GM23338 (cell line): ENCODE results near the gene CNOT8. TPM values are rescaled to one million over a fixed set of nuclear protein-coding genes. Genes with fewer than 3 reads are reported as not detected.

Experiments
- ATAC-seq: fragments of 200-7000 bp; cut with Tn5 transposase; 3 replicates; pipeline ENCODE4 v1.9.1; 2020
- DNase-seq: peaks from one replicate; pipeline ENCODE4 v3.0.0-alpha.2; 2015; ENCODE audit warnings: low spot score
- H2AFZ ChIP-seq: fragments of 200-600 bp; sonication (generic); 2 replicates; pipeline ENCODE4 v1.8.0; 2016; ENCODE audit warnings: antibody characterized with exemption, mild to moderate bottlenecking, moderate library complexity
- H3F3A ChIP-seq: fragments of 200-600 bp; sonication (generic); replicated peaks from 2 replicates; pipeline ENCODE4 v1.8.0; 2017; ENCODE audit warnings: antibody characterized with exemption, mixed run types, low read depth
- H3K27ac ChIP-seq: fragments of 200-600 bp; sonication (generic); 2 replicates; pipeline ENCODE4 v1.6.1; 2016; ENCODE audit warnings: low read depth
- H3K27me3 ChIP-seq: fragments of 200-600 bp; sonication (generic); 2 replicates; pipeline ENCODE4 v1.8.0; 2016; ENCODE audit warnings: mild to moderate bottlenecking, mixed run types, moderate library complexity; ENCODE audit not compliant: insufficient read depth
- H3K36me3 ChIP-seq: fragments of 200-600 bp; sonication (generic); 2 replicates; pipeline ENCODE4 v1.8.0; 2016; ENCODE audit warnings: mild to moderate bottlenecking; ENCODE audit not compliant: insufficient read depth
- H3K4me1 ChIP-seq: fragments of 200-600 bp; sonication (generic); 2 replicates; pipeline ENCODE4 v1.8.0; 2016; ENCODE audit warnings: mild to moderate bottlenecking, moderate library complexity; ENCODE audit not compliant: insufficient read depth
- H3K4me2 ChIP-seq: fragments of 200-600 bp; sonication (generic); 2 replicates; pipeline ENCODE4 v1.7.1; 2017; ENCODE audit warnings: mixed run types
- H3K4me3 ChIP-seq: fragments of 200-600 bp; sonication (generic); 2 replicates; pipeline ENCODE4 v1.6.1; 2016; ENCODE audit warnings: mixed run types
- H3K79me2 ChIP-seq: fragments of 200-600 bp; sonication (generic); replicated peaks from 2 replicates; pipeline ENCODE4 v1.8.0; 2017; ENCODE audit warnings: mild to moderate bottlenecking; ENCODE audit not compliant: insufficient read depth
- H3K9me2 ChIP-seq: fragments of 200-600 bp; sonication (generic); 2 replicates; pipeline ENCODE4 v1.8.0; 2017; ENCODE audit not compliant: insufficient read depth
- H4K20me1 ChIP-seq: fragments of 200-600 bp; sonication (generic); replicated peaks from 2 replicates; pipeline ENCODE4 v1.8.0; 2017; ENCODE audit warnings: mild to moderate bottlenecking; ENCODE audit not compliant: insufficient read depth
- H3K27ac Mint-ChIP-seq: 2 replicates; pipeline ENCODE4 v1.8.0; 2020; ENCODE audit warnings: inconsistent platforms, mild to moderate bottlenecking, moderate library complexity, mixed read lengths
- H3K27me3 Mint-ChIP-seq: 3 replicates; pipeline ENCODE4 v1.8.0; 2022; ENCODE audit warnings: low read depth, mild to moderate bottlenecking, moderate library complexity, mixed read lengths, inconsistent platforms; ENCODE audit not compliant: insufficient read depth, poor library complexity
- H3K36me3 Mint-ChIP-seq: 3 replicates; pipeline ENCODE4 v1.8.0; 2021; ENCODE audit warnings: low read depth, mild to moderate bottlenecking, inconsistent platforms, moderate library complexity, mixed read lengths
- H3K4me1 Mint-ChIP-seq: 3 replicates; pipeline ENCODE4 v1.8.0; 2020; ENCODE audit warnings: mild to moderate bottlenecking, inconsistent platforms, mixed read lengths
- H3K4me3 Mint-ChIP-seq: 3 replicates; pipeline ENCODE4 v1.8.0; 2021; ENCODE audit warnings: moderate library complexity, mild to moderate bottlenecking, inconsistent platforms, mixed read lengths
- H3K9me3 Mint-ChIP-seq: 3 replicates; pipeline ENCODE4 v1.8.0; 2020; ENCODE audit warnings: moderate library complexity, mild to moderate bottlenecking, inconsistent platforms, mixed read lengths
- CREB1 ChIP-seq: fragments of 250-450 bp; sonication (Bioruptor Pico); IDR thresholded peaks from 2 replicates; pipeline ENCODE4 v1.5.0; 2020; ENCODE audit warnings: low read depth, mild to moderate bottlenecking, moderate library complexity
- CTCF ChIP-seq, 2 experiments: fragments of 200-600 bp in 1 of 2; sonication (generic) in 1 of 2; conservative IDR thresholded peaks; 2 replicates each; pipeline versions ENCODE4 v1.5.1 to v1.6.1; 2016 to 2017; ENCODE audit warnings: antibody characterized with exemption in 2 of 2, low read depth in 2 of 2, mild to moderate bottlenecking in 2 of 2, moderate library complexity in 1 of 2
- ETS1 ChIP-seq: IDR thresholded peaks from 2 replicates; pipeline ENCODE4 v1.6.1; 2016; ENCODE audit warnings: antibody characterized with exemption
- EZH2 ChIP-seq: fragments of 200-600 bp; sonication (generic); IDR thresholded peaks from one replicate; pipeline ENCODE4 v1.8.0; 2017; ENCODE audit warnings: antibody characterized with exemption, mild to moderate bottlenecking, low read depth; ENCODE audit not compliant: unreplicated experiment
- EZH2phosphoT487 ChIP-seq: fragments of 200-600 bp; sonication (generic); IDR thresholded peaks from one replicate; pipeline ENCODE4 v1.8.1; 2018; ENCODE audit warnings: antibody characterized with exemption; ENCODE audit not compliant: unreplicated experiment
- JUNB ChIP-seq: IDR thresholded peaks from one replicate; pipeline ENCODE4 v1.6.1; 2016; ENCODE audit warnings: antibody characterized with exemption; ENCODE audit not compliant: unreplicated experiment
- NANOG ChIP-seq: IDR thresholded peaks from 2 replicates; pipeline ENCODE4 v1.6.1; 2016; ENCODE audit warnings: antibody characterized with exemption, borderline replicate concordance
- POLR2AphosphoS5 ChIP-seq: IDR thresholded peaks from 2 replicates; pipeline ENCODE4 v1.6.1; 2016; ENCODE audit warnings: antibody characterized with exemption, low read depth
- REST ChIP-seq: IDR thresholded peaks from one replicate; pipeline ENCODE4 v1.6.1; 2018; ENCODE audit warnings: antibody characterized with exemption; ENCODE audit not compliant: unreplicated experiment
- STAT1 ChIP-seq: IDR thresholded peaks from one replicate; pipeline ENCODE4 v1.6.1; 2016; ENCODE audit warnings: antibody characterized with exemption; ENCODE audit not compliant: unreplicated experiment
- ZNF114 ChIP-seq: fragments of 250-450 bp; sonication (Bioruptor Pico); IDR thresholded peaks from 2 replicates; pipeline ENCODE4 v1.5.0; 2020; ENCODE audit warnings: mild to moderate bottlenecking, moderate library complexity
- ZNF331 ChIP-seq: fragments of 250-450 bp; sonication (Bioruptor Pico); IDR thresholded peaks from 2 replicates; pipeline ENCODE4 v1.5.0; 2020; ENCODE audit warnings: low read depth, mild to moderate bottlenecking, moderate library complexity
- ZNF462 ChIP-seq: fragments of 250-450 bp; sonication (Bioruptor Pico); IDR thresholded peaks from 2 replicates; pipeline ENCODE4 v1.5.0; 2020; ENCODE audit warnings: mild to moderate bottlenecking, moderate library complexity
- polyA plus RNA-seq: library from polyadenylated mRNA; unstranded; fragments of >200 nt; fragmentation: Nextera tagmentation; extraction: Ambion mirVana; gene quantifications from 2 replicates; pipeline ENCODE4 v1.2.1, GENCODE V29; 2016
- total RNA-seq: library from RNA; depleted of rRNA; stranded (reverse); fragments of >200 nt; shearing (Covaris generic); gene quantifications from 2 replicates; pipeline ENCODE4 v1.2.3, GENCODE V29; 2014

Gene CNOT8
- total and polyA plus RNA-seq, 2 experiments from 2014 or later = 31.2 to 77.7 TPM

- H3K27me3 Mint-ChIP-seq = peaks cover 2% of the 10 kb centered on the region
- Histone ChIP-seq H3K79me2 (no peaks in the 10 kb centered on the region), H3K36me3 (peaks cover 3% of the 10 kb centered on the region; the same call in 1 of the 2 replicates), H3F3A (peaks cover 7% of the 10 kb centered on the region; the same call in 1 of the 2 replicates), H3K27me3 (no peaks in the 10 kb centered on the region), H3K4me3 (no peak overlapping the region), H3K4me2 (no peak overlapping the region), H3K9me2 (no peaks in the 10 kb centered on the region), H3K27ac (no peak overlapping the region), H2AFZ (no peak overlapping the region), H3K4me1 (no peaks in the 10 kb centered on the region), H4K20me1 (no peaks in the 10 kb centered on the region; the same call in 1 of the 2 replicates)
- TF ChIP-seq STAT1 (no peak), ZNF114 (no peak), NANOG (no peak), POLR2AphosphoS5 (no peak), CTCF (conservative IDR thresholded peaks at IDR 0.05; ENCODE audit: low read depth in 2 of 2) (no peak), CREB1 (CRISPR knock-in tag) (no peak), ZNF462 (CRISPR knock-in tag) (no peak), ZNF331 (CRISPR knock-in tag) (no peak), ETS1 (no peak), REST (no peak), JUNB (no peak), EZH2 (no peak), EZH2phosphoT487 (no peak)
- no peaks in the 10 kb centered on the region for H3K9me3 Mint-ChIP-seq
- DNase-seq (no peak), ATAC-seq (no peak)
- H3K36me3 Mint-ChIP-seq = peaks cover 21% of the 10 kb centered on the region
- H3K4me3 Mint-ChIP-seq = no peak overlapping the region
- H3K4me1 Mint-ChIP-seq = peaks cover 5% of the 10 kb centered on the region; the same call in 2 of the 3 replicates
- no peak overlapping the region for H3K27ac Mint-ChIP-seq
These were observed 27.0 kb upstream of the CNOT8 start for GRCh38 chr5:154831451-154831850.
